ENCODE data around the gene AZI2.

AZI2 gene

DNA sequence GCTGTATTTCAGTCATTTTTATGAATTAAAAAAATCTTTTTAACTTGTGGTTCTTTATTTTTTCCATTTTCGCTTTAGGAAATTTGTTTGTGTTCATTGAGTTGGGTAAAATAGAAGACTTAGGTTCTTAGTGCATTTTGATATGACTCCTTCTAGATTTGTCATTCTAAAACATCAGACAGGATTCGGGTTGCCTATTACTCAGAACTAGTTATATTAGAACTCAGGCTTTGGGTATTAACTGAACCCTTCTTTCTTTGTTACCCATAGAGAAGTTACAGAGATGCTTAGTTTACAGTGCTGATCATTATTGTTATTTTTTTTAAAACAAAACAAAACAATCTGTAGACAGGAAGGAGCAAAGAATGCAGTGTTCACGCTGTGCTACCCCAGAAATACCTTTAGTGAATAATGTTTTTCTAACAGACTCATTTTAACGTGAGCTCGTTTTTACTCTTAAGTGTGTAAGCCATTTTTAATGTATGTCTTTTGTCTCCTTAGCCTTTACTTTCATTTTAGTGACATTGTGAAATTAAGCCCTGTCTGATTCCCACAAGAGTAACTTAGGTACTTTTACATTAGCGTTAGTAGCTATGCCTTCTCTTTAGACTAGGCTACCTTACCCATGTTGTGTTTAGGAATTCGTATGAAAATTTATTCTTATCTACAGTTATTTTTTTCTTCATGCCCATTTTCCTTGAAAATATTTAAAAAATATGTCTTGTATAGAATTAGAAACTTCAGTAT is 53.8 kb downstream of the AZI2 start:
- Histone ChIP-seq H3K27ac (no peak overlapping the region), H3K4me3 (no peak overlapping the region)
- no peak for DNase-seq (ENCODE audit: low spot score)
- no peak for TF ChIP-seq CTCF (IDR thresholded peaks at IDR 0.05)

- no peak for TF ChIP-seq CTCF (IDR thresholded peaks at IDR 0.05)
- Histone ChIP-seq H3K27ac (no peak overlapping the region), H3K4me3 (no peak overlapping the region)
- no peak for DNase-seq (ENCODE audit: low spot score)
Observed at GRCh38 chr3:28292622-28293021, 56.0 kb downstream of the AZI2 start.

DNA sequence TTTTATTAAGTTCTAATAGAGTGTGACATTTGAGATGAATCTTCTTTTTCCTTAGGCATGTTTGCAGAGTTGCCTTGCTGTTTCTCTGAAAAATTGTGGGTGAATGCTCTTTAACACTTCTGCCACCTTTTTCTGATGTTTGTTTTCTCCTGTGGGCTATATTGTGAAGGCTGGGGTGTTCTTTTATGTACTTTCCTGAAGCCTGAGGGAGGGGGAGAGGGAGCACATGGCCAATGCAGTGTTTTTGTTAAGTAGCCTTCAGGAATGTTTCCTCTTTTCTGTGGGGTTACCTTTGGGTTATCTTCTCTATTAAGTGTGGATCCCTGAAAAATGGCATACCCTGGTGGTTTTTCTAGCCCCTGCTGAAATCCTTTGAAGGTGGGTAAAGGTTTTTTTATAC is 57.0 kb downstream of the AZI2 start:
- no peak for DNase-seq (ENCODE audit: low spot score)
- no peak overlapping the region for H3K27ac ChIP-seq

DNA sequence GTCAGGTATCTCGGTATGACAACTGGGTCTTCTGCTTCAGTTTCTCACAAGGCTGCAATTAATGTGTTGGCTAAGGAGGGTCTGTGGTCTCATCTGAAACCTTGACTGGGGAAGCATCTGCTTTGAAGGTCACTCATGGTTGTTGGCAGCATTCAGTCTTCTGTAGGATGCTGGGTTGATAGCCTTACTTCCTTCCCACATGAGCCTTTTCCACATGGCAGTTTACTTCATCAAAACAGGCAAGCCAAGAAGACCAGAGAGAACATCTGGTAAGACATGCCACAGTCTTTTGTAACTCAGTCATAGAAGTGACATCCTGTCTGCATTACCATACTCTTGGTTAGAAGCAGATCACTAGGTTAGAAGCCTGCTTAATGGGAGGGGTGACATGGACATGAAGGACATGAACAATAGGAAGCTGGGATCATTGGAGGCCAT is 57.7 kb downstream of the AZI2 start:
- no peak for TF ChIP-seq CTCF (IDR thresholded peaks at IDR 0.05)
- Histone ChIP-seq H3K4me3 (no peak overlapping the region), H3K27ac (no peak overlapping the region)
- DNase-seq (ENCODE audit: low spot score): no peak

More for the DNA sequence above, 57.0 kb downstream of the AZI2 start:
- H3K4me3 ChIP-seq: no peak overlapping the region
- TF ChIP-seq CTCF (IDR thresholded peaks at IDR 0.05): no peak

DNA sequence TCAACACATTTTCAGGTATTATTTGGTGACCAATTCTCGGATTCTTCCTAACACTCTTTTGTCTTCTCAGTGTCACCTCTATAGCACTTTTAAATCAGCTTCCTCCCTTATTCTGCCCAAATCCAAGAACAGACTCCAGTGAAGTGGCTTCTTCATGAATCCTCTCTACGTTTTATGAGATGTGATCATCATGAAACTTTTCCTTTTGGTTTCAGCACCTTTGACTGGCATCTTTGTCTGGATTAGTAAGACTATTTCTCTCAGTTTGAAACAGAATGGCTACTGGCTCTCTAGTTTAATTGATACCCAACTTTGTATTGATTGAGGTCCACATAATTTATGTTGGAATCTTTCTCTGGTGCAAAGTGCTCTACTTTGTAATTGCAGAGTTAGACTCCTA is 61.6 kb downstream of the AZI2 start:
- Histone ChIP-seq H3K27ac (no peak overlapping the region), H3K4me3 (no peak overlapping the region)
- TF ChIP-seq CTCF (IDR thresholded peaks at IDR 0.05): no peak
- no peak for DNase-seq (ENCODE audit: low spot score)

DNA sequence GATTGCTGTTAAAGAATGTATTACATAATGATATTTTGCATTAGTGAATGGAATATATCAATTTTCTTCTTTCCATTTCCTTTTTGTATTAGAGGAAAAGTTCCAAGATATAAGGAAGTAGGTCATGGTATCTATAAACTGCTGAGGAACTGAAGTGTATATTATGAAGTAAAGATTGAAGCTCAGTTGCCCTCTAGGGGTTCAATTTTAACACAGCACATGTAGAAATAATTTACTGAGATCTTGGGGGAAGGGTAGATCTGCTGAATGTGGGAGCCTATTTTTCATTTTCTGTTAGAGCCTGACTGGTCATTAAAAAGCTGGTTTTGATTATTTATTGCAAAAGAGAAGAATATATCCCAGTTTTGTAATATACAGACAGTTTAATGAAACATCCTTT is 62.0 kb downstream of the AZI2 start:
- H3K4me3 ChIP-seq: no peak overlapping the region
- peak; percentile 47 for TF ChIP-seq CTCF (IDR thresholded peaks at IDR 0.05)
- no peak for DNase-seq (ENCODE audit: low spot score)
- H3K27ac ChIP-seq: no peak overlapping the region

- H3K4me3 ChIP-seq: no peak overlapping the region
- DNase-seq (ENCODE audit: low spot score): no peak
- TF ChIP-seq CTCF (IDR thresholded peaks at IDR 0.05): no peak
- no peak overlapping the region for H3K27ac ChIP-seq
Observed at GRCh38 chr3:28280781-28281180, 67.8 kb downstream of the AZI2 start.
